K562 (cell line): ENCODE measurements around the gene MVK.

ENCODE experiments used
- CHD7 ChIP-seq: fragments of 200-600 bp; sonication (generic); IDR thresholded peaks from one replicate; pipeline ENCODE4 v1.6.1; 2012; ENCODE audit warnings: mild to moderate bottlenecking, low read depth, low read length, inconsistent platforms
- CTCF ChIP-seq, 3 experiments: IDR thresholded peaks in 2 of 3; conservative IDR thresholded peaks in 1 of 3; 2 replicates each; pipeline ENCODE4 v1.5.1; 2011 to 2012; ENCODE audit warnings: low read length in 3 of 3, mild to moderate bottlenecking in 3 of 3, control low read depth in 2 of 3, improper control_type of control experiment in 1 of 3, inconsistent platforms in 1 of 3, low read depth in 1 of 3, mixed read lengths in 1 of 3, moderate library complexity in 1 of 3; ENCODE audit not compliant: insufficient read depth in 2 of 3
- E4F1 ChIP-seq: fragments of 250-450 bp; sonication (Bioruptor Pico); IDR thresholded peaks from 2 replicates; pipeline ENCODE4 v1.5.0; 2021; ENCODE audit warnings: mild to moderate bottlenecking, borderline replicate concordance
- HMGN3 ChIP-seq: IDR thresholded peaks from 2 replicates; pipeline ENCODE4 v1.6.1; 2011; ENCODE audit warnings: borderline replicate concordance, low read depth, mild to moderate bottlenecking, mixed read lengths, low read length; ENCODE audit not compliant: insufficient read length; ENCODE audit errors: extremely low read depth
- JUN ChIP-seq, 2 experiments: sonication (generic) in 1 of 2; formaldehyde crosslinking in 1 of 2; IDR thresholded peaks; 2 replicates each; pipeline versions ENCODE4 v1.6.1 to v1.8.0; 2012 to 2022; ENCODE audit warnings: borderline replicate concordance in 2 of 2, mild to moderate bottlenecking in 2 of 2, improper control_type of control experiment in 1 of 2, low read depth in 1 of 2, low read length in 1 of 2, missing genetic modification reagents in 1 of 2
- RB1 ChIP-seq: fragments of 450-650 bp; IDR thresholded peaks from 2 replicates; pipeline ENCODE4 v1.6.1; 2017; ENCODE audit warnings: low read depth, mild to moderate bottlenecking
- RBBP5 ChIP-seq: fragments of 200-600 bp; sonication (generic); IDR thresholded peaks from 2 replicates; pipeline ENCODE4 v1.6.1; 2012; ENCODE audit warnings: borderline replicate concordance, mild to moderate bottlenecking, low read length, control low read depth, inconsistent platforms; ENCODE audit not compliant: insufficient read depth, poor library complexity, severe bottlenecking

- TF ChIP-seq HMGN3 (no peak), RBBP5 (no peak), JUN (IDR thresholded peaks at IDR 0.05; ENCODE audit: borderline replicate concordance, low read depth, low read length) (no peak), JUN (CRISPR knock-in tag; IDR thresholded peaks at IDR 0.05; ENCODE audit: borderline replicate concordance) (no peak), CTCF (IDR thresholded peaks at IDR 0.05 in 2 of 3, conservative IDR thresholded peaks at IDR 0.05 in 1 of 3; ENCODE audit: insufficient read depth in 2 of 3, low read depth in 1 of 3, low read length in 3 of 3) (no peak), CHD7 (no peak), RB1 (no peak), E4F1 (CRISPR knock-in tag) (no peak)
Observed at GRCh38 chr12:109540526-109541412, 32.8 kb upstream of the MVK start.
